OCI-LY7 (cell line): ENCODE data around the gene SPDYE1. TPM values are rescaled to one million over a fixed set of nuclear protein-coding genes. Genes with fewer than 3 reads are reported as not detected.
A peak's percentile ranks its signal among the peaks of the same experiment; 100 is the strongest.
"Not testable (repeated sequence)": the region's sequence is repeated elsewhere in the genome, so short reads cannot be mapped to it uniquely, and the experiment has no call there.

Source experiments
- BruUV-seq: library from RNA; stranded (reverse); fragments of 400-500 nt; replicated peaks from 2 replicates; lab custom pipeline; 2021; lab: Mats Ljungman, UMichigan
- CTCF ChIA-PET: fragments of 300-600 bp; sonication (Branson Sonifier 250); formaldehyde crosslinking; loops from one replicate; lab custom pipeline; 2022; ENCODE audit warnings: antibody characterized with exemption; ENCODE audit not compliant: unreplicated experiment; lab: Charles Lee
- POLR2A ChIA-PET: fragments of 300-600 bp; sonication (Branson Sonifier 250); formaldehyde crosslinking; loops from one replicate; lab custom pipeline; 2022; ENCODE audit warnings: antibody characterized with exemption; lab: Charles Lee
- DNase-seq: peaks from one replicate; pipeline ENCODE4 v3.0.0-alpha.2; 2015; ENCODE audit warnings: low spot score
- H2AFZ ChIP-seq: fragments of 200-600 bp; sonication (generic), shearing (Covaris generic); 2 replicates; pipeline ENCODE4 v1.6.1; 2014; ENCODE audit warnings: mild to moderate bottlenecking, antibody characterized with exemption, low read length, moderate library complexity
- H3K27ac ChIP-seq: fragments of 200-600 bp; sonication (generic); 2 replicates; pipeline ENCODE4 v1.5.1; 2014; ENCODE audit warnings: mixed run types, low read depth, mild to moderate bottlenecking, moderate library complexity, low read length, inconsistent platforms; ENCODE audit not compliant: poor library complexity, severe bottlenecking
- H3K36me3 ChIP-seq: fragments of 200-600 bp; sonication (generic); 2 replicates; pipeline ENCODE4 v1.6.1; 2014; ENCODE audit warnings: mild to moderate bottlenecking, antibody characterized with exemption, low read length, moderate library complexity, mixed read lengths; ENCODE audit not compliant: insufficient read depth
- H3K4me1 ChIP-seq: fragments of 200-600 bp; sonication (generic); 2 replicates; pipeline ENCODE4 v1.5.1; 2014; ENCODE audit warnings: mild to moderate bottlenecking, low read length; ENCODE audit not compliant: insufficient read depth, poor library complexity, severe bottlenecking
- H3K4me2 ChIP-seq: fragments of 200-600 bp; sonication (generic); 2 replicates; pipeline ENCODE4 v1.6.1; 2014; ENCODE audit warnings: mild to moderate bottlenecking, low read length
- H3K4me3 ChIP-seq: fragments of 200-600 bp; sonication (generic); 2 replicates; pipeline ENCODE4 v1.5.1; 2014; ENCODE audit warnings: mild to moderate bottlenecking, low read depth, low read length; ENCODE audit not compliant: poor library complexity, severe bottlenecking
- H3K79me2 ChIP-seq: fragments of 200-600 bp; sonication (generic); 2 replicates; pipeline ENCODE4 v1.6.1; 2016; ENCODE audit warnings: low read depth, mild to moderate bottlenecking, low read length, moderate library complexity, mixed read lengths; ENCODE audit not compliant: insufficient read depth
- H3K9me2 ChIP-seq: fragments of 200-600 bp; sonication (generic); 2 replicates; pipeline ENCODE4 v1.6.1; 2016; ENCODE audit warnings: mild to moderate bottlenecking, low read length, mixed read lengths; ENCODE audit not compliant: insufficient read depth
- H3K9me3 ChIP-seq: fragments of 200-600 bp; sonication (generic); 2 replicates; pipeline ENCODE4 v1.6.1; 2014; ENCODE audit warnings: mild to moderate bottlenecking, mixed run types, low read length, mixed read lengths
- H4K20me1 ChIP-seq: fragments of 200-600 bp; sonication (generic); 2 replicates; pipeline ENCODE4 v1.6.1; 2014; ENCODE audit warnings: mild to moderate bottlenecking, antibody characterized with exemption, low read length, moderate library complexity, mixed read lengths; ENCODE audit not compliant: insufficient read depth
- intact Hi-C: fragments of 100-400 bp; cut with micrococcal nuclease; formaldehyde crosslinking; loops from one replicate; pipeline ENCODE4 v1.10.0; 2022; ENCODE audit not compliant: unreplicated experiment
- total RNA-seq, 2 experiments: library from RNA; depleted of rRNA in 1 of 2; stranded (reverse); fragments of >200 nt in 1 of 2; shearing (Covaris generic) in 1 of 2; gene quantifications; 2 replicates each; pipeline ENCODE4 v1.2.3, GENCODE V29; 2014 to 2022
- TF ChIP-seq, protein P1 (sequence below): fragments of 200-600 bp; sonication (generic); conservative IDR thresholded peaks from 2 replicates; pipeline ENCODE4 v1.5.1; 2014; ENCODE audit warnings: mild to moderate bottlenecking, antibody characterized with exemption, low read length, moderate library complexity, mixed read lengths

The SPDYE1 gene
- total RNA-seq, 2 experiments from 2014 or later, result not detected

GRCh38 chr7:43994681-43995080, 3.0 kb upstream of the SPDYE1 start:
- H4K20me1 ChIP-seq, H3K4me1 ChIP-seq, BruUV-seq, H3K36me3 ChIP-seq, DNase-seq, H3K4me3 ChIP-seq, intact Hi-C loops, H3K27ac ChIP-seq, POLR2A ChIA-PET, H3K9me3 ChIP-seq, H3K4me2 ChIP-seq, H2AFZ ChIP-seq, H3K9me2 ChIP-seq, H3K79me2 ChIP-seq: not testable (repeated sequence)
- CTCF ChIA-PET, result interaction anchor here (0.6 kb wide), 1 partner anchor 133 kb away, joined by 3 read pairs; no protein-coding TSS in a partner anchor

- H3K4me1 ChIP-seq, H2AFZ ChIP-seq, H3K79me2 ChIP-seq, H4K20me1 ChIP-seq, POLR2A ChIA-PET, H3K9me2 ChIP-seq, H3K4me2 ChIP-seq, H3K27ac ChIP-seq, H3K36me3 ChIP-seq, BruUV-seq, H3K4me3 ChIP-seq, H3K9me3 ChIP-seq, CTCF ChIA-PET, DNase-seq: not testable (repeated sequence)
- intact Hi-C loops, result loop anchor here (10.0 kb wide), 1 partner anchor 73 kb away; the partner anchor contains the start of gene POLM
Observed at GRCh38 chr7:44012081-44012480, 14.4 kb downstream of the SPDYE1 start.

GRCh38 chr7:44015090-44015489, 17.4 kb downstream of the SPDYE1 start:
- intact Hi-C loops, result loop anchor here (10.0 kb wide), 1 partner anchor 70 kb away; the partner anchor contains the start of gene POLM
- CTCF ChIA-PET, H3K79me2 ChIP-seq, BruUV-seq, H3K4me2 ChIP-seq, DNase-seq, H3K9me2 ChIP-seq, H3K36me3 ChIP-seq, H3K4me1 ChIP-seq, H2AFZ ChIP-seq, H3K27ac ChIP-seq, H4K20me1 ChIP-seq, H3K9me3 ChIP-seq, H3K4me3 ChIP-seq, POLR2A ChIA-PET: not testable (repeated sequence)

- ChIA-PET POLR2A (interaction anchor here (0.6 to 1.2 kb wide), 3 partner anchors 19 to 184 kb away, joined by 3 to 4 read pairs (median 3); partner anchors contain the start of gene DBNL), CTCF (interaction anchor here (0.6 kb wide), 1 partner anchor 104 kb away, joined by 3 read pairs; the partner anchor contains the start of gene POLD2)
- Histone ChIP-seq H3K4me1 (peaks cover 12% of the 10 kb centered on the region), H3K27ac (peak overlapping the region; percentile 67), H3K4me3 (peak overlapping the region; percentile 93), H3K4me2 (peak overlapping the region; percentile 70), H2AFZ (peak overlapping the region; percentile 68)
- TF ChIP-seq, protein P1, sequence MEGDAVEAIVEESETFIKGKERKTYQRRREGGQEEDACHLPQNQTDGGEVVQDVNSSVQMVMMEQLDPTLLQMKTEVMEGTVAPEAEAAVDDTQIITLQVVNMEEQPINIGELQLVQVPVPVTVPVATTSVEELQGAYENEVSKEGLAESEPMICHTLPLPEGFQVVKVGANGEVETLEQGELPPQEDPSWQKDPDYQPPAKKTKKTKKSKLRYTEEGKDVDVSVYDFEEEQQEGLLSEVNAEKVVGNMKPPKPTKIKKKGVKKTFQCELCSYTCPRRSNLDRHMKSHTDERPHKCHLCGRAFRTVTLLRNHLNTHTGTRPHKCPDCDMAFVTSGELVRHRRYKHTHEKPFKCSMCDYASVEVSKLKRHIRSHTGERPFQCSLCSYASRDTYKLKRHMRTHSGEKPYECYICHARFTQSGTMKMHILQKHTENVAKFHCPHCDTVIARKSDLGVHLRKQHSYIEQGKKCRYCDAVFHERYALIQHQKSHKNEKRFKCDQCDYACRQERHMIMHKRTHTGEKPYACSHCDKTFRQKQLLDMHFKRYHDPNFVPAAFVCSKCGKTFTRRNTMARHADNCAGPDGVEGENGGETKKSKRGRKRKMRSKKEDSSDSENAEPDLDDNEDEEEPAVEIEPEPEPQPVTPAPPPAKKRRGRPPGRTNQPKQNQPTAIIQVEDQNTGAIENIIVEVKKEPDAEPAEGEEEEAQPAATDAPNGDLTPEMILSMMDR, result peak; percentile 72
- BruUV-seq, H3K36me3 ChIP-seq, H3K79me2 ChIP-seq, H4K20me1 ChIP-seq, H3K9me3 ChIP-seq, H3K9me2 ChIP-seq: not testable (repeated sequence)
- peak; percentile 97 for DNase-seq
- intact Hi-C loops, result loop anchor here (10.0 kb wide), 1 partner anchor 66 kb away; the partner anchor contains the start of gene POLM
Observed at GRCh38 chr7:44018857-44019807, 21.4 kb downstream of the SPDYE1 start.
